Activated T-cell treated with anti-CD3 and anti-CD28 coated beads, Interleukin-2, amount 50 U/mL, for 1 hour (primary cell): ENCODE measurements around the gene LDLR.
"Not testable (repeated sequence)": the region's sequence is repeated elsewhere in the genome, so short reads cannot be mapped to it uniquely, and the experiment has no call there.

Experiments
- DNase-seq: peaks from one replicate; pipeline ENCODE4 v3.0.0-alpha.2; 2020

Gene LDLR

GRCh38 chr19:11176466-11177193 is 87.4 kb downstream of the LDLR start:
- no peak for DNase-seq

GRCh38 chr19:11177592-11177991 is 88.3 kb downstream of the LDLR start:
- no peak for DNase-seq

GRCh38 chr19:11179145-11179465 is 89.8 kb downstream of the LDLR start:
- DNase-seq = not testable (repeated sequence)

GRCh38 chr19:11179716-11180297 is 90.5 kb downstream of the LDLR start:
- no peak for DNase-seq

- no peak for DNase-seq
Observed at GRCh38 chr19:11180346-11180745, 91.1 kb downstream of the LDLR start.

- not testable (repeated sequence) for DNase-seq
Observed at GRCh38 chr19:11180975-11181374, 91.7 kb downstream of the LDLR start.

GRCh38 chr19:11181488-11181887 is 92.2 kb downstream of the LDLR start:
- no peak for DNase-seq
